H1 (cell line): ENCODE data around the gene ZBTB40. TPM values are rescaled to one million over a fixed set of nuclear protein-coding genes. Genes with fewer than 3 reads are reported as not detected.

Experiments used
- ATF3 ChIP-seq: IDR thresholded peaks from 2 replicates; pipeline ENCODE4 v1.6.1; 2011; ENCODE audit warnings: low read depth, mild to moderate bottlenecking, low read length; ENCODE audit not compliant: insufficient read depth
- CBX5 ChIP-seq: fragments of 300-800, 300-1000 bp; sonication (generic); IDR thresholded peaks from 2 replicates; pipeline ENCODE4 v1.7.1; 2016; ENCODE audit warnings: antibody characterized with exemption, low read length, low read depth
- CHD2 ChIP-seq: IDR thresholded peaks from 2 replicates; pipeline ENCODE4 v1.6.1; 2012; ENCODE audit warnings: low read length, improper control_type of control experiment
- EZH2 ChIP-seq: fragments of 200-600 bp; sonication (generic); IDR thresholded peaks from 2 replicates; pipeline ENCODE4 v1.7.1; 2012; ENCODE audit warnings: low read depth, mild to moderate bottlenecking, moderate library complexity, low read length, inconsistent platforms; ENCODE audit not compliant: severe bottlenecking
- HDAC2 ChIP-seq, 2 experiments: fragments of 300-600 bp in 1 of 2; sonication (generic) in 1 of 2; IDR thresholded peaks; 2 replicates each; pipeline ENCODE4 v1.6.1; 2011 to 2012; ENCODE audit warnings: low read depth in 2 of 2, low read length in 2 of 2, mild to moderate bottlenecking in 2 of 2, moderate library complexity in 2 of 2, borderline replicate concordance in 1 of 2, inconsistent platforms in 1 of 2
- HDAC6 ChIP-seq: IDR thresholded peaks from one replicate; pipeline ENCODE4 v1.7.1; 2012; ENCODE audit warnings: low read depth, mild to moderate bottlenecking, inconsistent platforms, low read length, moderate library complexity
- MAFK ChIP-seq: IDR thresholded peaks from 2 replicates; pipeline ENCODE4 v1.6.1; 2012; ENCODE audit warnings: low read depth, mild to moderate bottlenecking, improper control_type of control experiment, low read length
- SIN3A ChIP-seq, 2 experiments: IDR thresholded peaks in 1 of 2; conservative IDR thresholded peaks in 1 of 2; 2 replicates each; pipeline ENCODE4 v1.6.1; 2011 to 2012; ENCODE audit warnings: low read length in 2 of 2, improper control_type of control experiment in 1 of 2, low read depth in 1 of 2, mild to moderate bottlenecking in 1 of 2
- SP2 ChIP-seq: IDR thresholded peaks from 2 replicates; pipeline ENCODE4 v1.6.1; 2012; ENCODE audit warnings: mild to moderate bottlenecking, low read length, inconsistent platforms
- TAF7 ChIP-seq: optimal IDR thresholded peaks from 2 replicates; pipeline ENCODE3; 2011; ENCODE audit warnings: low read depth, mild to moderate bottlenecking, inconsistent platforms, low read length, moderate library complexity, borderline replicate concordance
- YY1 ChIP-seq: IDR thresholded peaks from 2 replicates; pipeline ENCODE4 v1.6.1; 2011; ENCODE audit warnings: low read depth, mild to moderate bottlenecking, low read length
- polyA plus RNA-seq, 7 experiments: library from polyadenylated mRNA; depleted of rRNA in 3 of 7; stranded (reverse) in 5 of 7; unstranded in 2 of 7; fragments of >200 nt in 5 of 7; fragments of 200-250 nt in 2 of 7; gene quantifications; 1 replicate in 5 of 7; 2 replicates in 1 of 7; 4 replicates in 1 of 7; pipeline versions ENCODE4 v1.2.1 to v1.2.3, GENCODE V29; 2011 to 2013; ENCODE audit warnings: missing spikeins in 2 of 7, mixed read lengths in 2 of 7
- total RNA-seq: library from RNA; stranded (reverse); fragmentation: NEBNext Ultra II Directional; extraction: Animal tissue kit (Norgen Biotek cat#: 25700); gene quantifications from 2 replicates; pipeline ENCODE4 v1.2.1, GENCODE V29; 2021

ZBTB40 gene
- total and polyA plus RNA-seq, 2 of the 8 experiments (the other 6 are each of a cell fraction or from before 2014, with no cell fraction given) = 3.1 to 19.3 TPM

- TF ChIP-seq HDAC6 (no peak), SIN3A (conservative IDR thresholded peaks at IDR 0.05 in 1 of 2, IDR thresholded peaks at IDR 0.05 in 1 of 2; ENCODE audit: low read depth in 1 of 2, low read length in 2 of 2) (peak in 1 of 2 experiments; percentile 64; a peak in 1 of 4 replicates), YY1 (0 out of 2 replicates have a peak, but pooled peaks have one; percentile 15), SP2 (no peak), TAF7 (no peak), CHD2 (peak; percentile 31; the same call in 1 of the 2 replicates), HDAC2 (IDR thresholded peaks at IDR 0.05; ENCODE audit: borderline replicate concordance in 1 of 2, low read depth in 2 of 2, low read length in 2 of 2) (no peak), ATF3 (no peak), CBX5 (no peak), EZH2 (no peak), MAFK (peak; percentile 51; the same call in 1 of the 2 replicates)
Observed at GRCh38 chr1:22420455-22421053, 31.1 kb upstream of the ZBTB40 start (continued).
